ENCODE measurements around the gene FXR2.
A peak's percentile ranks its signal among the peaks of the same experiment; 100 is the strongest.

FXR2 gene

DNA sequence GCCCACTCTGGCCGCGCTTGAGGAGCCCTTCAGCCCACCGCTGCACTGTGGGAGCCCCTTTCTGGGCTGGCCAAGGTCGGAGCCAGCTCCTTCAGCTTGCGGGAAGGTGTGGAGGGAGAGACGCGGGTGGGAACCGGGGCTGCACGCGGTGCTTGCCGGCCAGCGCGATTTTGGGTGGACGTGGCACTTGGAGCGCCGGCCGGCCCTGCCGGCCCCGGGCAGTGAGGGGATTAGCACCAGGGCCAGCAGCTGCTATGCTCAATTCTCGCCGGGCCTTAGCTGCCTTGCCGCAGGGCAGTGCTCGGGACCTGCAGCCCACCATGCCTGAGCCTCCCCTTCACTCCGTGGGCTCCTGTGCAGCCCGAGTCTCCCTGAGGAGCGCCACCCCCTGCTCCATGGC, 26.1 kb upstream of the FXR2 start:
- no peak overlapping the region for H3K4me3 ChIP-seq (replicated peaks; ENCODE audit: low read depth, low read length)
- TF ChIP-seq, protein P1, sequence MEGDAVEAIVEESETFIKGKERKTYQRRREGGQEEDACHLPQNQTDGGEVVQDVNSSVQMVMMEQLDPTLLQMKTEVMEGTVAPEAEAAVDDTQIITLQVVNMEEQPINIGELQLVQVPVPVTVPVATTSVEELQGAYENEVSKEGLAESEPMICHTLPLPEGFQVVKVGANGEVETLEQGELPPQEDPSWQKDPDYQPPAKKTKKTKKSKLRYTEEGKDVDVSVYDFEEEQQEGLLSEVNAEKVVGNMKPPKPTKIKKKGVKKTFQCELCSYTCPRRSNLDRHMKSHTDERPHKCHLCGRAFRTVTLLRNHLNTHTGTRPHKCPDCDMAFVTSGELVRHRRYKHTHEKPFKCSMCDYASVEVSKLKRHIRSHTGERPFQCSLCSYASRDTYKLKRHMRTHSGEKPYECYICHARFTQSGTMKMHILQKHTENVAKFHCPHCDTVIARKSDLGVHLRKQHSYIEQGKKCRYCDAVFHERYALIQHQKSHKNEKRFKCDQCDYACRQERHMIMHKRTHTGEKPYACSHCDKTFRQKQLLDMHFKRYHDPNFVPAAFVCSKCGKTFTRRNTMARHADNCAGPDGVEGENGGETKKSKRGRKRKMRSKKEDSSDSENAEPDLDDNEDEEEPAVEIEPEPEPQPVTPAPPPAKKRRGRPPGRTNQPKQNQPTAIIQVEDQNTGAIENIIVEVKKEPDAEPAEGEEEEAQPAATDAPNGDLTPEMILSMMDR (IDR thresholded peaks at IDR 0.05; ENCODE audit: low read length, missing control alignments) = no peak
- no peak for DNase-seq (ENCODE audit: low read depth)

DNA sequence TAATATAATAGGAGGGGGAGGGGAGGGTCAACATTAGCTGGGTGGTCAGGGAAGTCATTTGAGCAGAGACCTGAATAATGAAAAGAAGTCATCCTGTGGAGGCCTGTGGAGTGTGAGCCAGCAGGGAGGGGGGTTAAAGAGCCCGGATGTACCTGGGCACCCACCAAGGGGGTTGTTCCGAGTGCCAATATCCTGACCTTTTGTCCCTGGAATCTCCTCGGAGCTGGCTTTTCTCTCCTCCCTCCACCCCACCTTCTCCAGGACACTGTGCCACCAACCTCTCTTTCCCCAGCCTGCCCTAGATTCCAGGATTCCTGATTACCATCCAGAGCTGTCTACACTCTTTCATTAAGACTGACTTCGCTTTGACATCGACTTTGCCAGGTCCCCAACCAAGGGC, 21.5 kb upstream of the FXR2 start:
- TF ChIP-seq, protein P1 (IDR thresholded peaks at IDR 0.05; ENCODE audit: low read length, missing control alignments) = no peak
- no peak overlapping the region for H3K4me3 ChIP-seq (replicated peaks; ENCODE audit: low read depth, low read length)
- no peak for DNase-seq (ENCODE audit: low read depth)

DNA sequence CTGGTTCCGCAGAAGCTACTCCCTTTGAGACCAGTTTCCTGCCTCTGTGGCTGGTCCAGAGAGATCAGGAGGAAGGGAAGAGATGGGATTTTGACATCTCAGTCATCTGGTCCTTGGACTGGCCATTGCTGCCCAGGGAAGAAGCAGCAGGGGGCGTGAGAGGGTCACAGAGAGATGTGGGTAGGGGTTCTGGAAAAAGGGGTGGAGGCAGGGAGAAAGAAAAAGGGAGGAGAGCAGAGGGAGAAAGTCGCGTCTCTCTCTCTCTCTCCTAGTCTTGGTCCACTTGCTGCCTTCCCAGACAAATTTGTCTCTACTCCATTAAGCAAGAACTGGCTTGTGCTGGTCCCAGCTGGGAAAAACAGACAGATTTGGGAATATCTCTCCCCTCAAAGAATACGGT, 19.7 kb upstream of the FXR2 start:
- H3K4me3 ChIP-seq (replicated peaks; ENCODE audit: low read depth, low read length) = no peak overlapping the region
- peak; percentile 64 for DNase-seq (ENCODE audit: low read depth)
- TF ChIP-seq, protein P1 (IDR thresholded peaks at IDR 0.05; ENCODE audit: low read length, missing control alignments) = peak; percentile 77

DNA sequence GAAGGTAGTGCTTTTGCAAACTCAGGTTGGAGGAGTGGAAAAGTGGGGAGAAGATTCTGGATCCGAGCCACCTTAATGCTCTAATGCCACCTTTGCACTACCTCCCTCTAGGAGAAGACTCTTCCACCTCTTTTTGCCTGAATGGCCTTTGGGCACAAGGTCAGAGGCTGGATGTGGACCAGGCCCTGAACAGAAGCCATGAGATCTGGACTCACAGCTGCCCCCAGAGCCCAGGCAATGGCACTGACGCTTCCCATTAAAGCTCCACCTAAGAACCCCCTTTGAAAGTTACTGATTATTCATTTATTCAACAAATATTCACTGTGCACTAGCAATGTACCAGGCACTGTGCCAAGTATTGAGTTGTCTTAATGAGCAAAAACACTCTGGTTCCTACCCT, 18.4 kb upstream of the FXR2 start:
- TF ChIP-seq, protein P1 (IDR thresholded peaks at IDR 0.05; ENCODE audit: low read length, missing control alignments) = no peak
- no peak overlapping the region for H3K4me3 ChIP-seq (replicated peaks; ENCODE audit: low read depth, low read length)
- DNase-seq (ENCODE audit: low read depth) = no peak

DNA sequence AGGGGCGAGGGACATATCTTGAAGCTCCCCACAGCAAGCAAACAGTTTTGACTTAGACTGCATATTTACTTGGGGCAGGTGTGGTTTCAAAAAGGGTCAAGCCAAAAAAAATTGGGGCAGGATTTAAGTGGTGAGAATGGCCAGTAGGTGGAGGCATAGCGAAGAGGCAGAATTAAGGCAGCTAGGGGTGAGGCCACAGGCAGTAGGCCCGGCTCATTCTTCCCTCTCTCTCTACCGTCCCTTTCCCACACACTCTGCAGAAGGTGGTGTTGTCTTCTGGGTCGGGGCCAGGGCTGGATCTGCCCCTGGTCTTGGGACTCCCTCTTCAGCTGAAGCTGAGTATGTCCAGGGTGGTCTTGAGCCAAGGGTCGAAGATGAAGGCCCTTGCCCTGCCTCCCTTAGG, 17.8 kb upstream of the FXR2 start:
- TF ChIP-seq, protein P1 (IDR thresholded peaks at IDR 0.05; ENCODE audit: low read length, missing control alignments) = peak; percentile 70
- peak; percentile 73 for DNase-seq (ENCODE audit: low read depth)
- no peak overlapping the region for H3K4me3 ChIP-seq (replicated peaks; ENCODE audit: low read depth, low read length)

DNA sequence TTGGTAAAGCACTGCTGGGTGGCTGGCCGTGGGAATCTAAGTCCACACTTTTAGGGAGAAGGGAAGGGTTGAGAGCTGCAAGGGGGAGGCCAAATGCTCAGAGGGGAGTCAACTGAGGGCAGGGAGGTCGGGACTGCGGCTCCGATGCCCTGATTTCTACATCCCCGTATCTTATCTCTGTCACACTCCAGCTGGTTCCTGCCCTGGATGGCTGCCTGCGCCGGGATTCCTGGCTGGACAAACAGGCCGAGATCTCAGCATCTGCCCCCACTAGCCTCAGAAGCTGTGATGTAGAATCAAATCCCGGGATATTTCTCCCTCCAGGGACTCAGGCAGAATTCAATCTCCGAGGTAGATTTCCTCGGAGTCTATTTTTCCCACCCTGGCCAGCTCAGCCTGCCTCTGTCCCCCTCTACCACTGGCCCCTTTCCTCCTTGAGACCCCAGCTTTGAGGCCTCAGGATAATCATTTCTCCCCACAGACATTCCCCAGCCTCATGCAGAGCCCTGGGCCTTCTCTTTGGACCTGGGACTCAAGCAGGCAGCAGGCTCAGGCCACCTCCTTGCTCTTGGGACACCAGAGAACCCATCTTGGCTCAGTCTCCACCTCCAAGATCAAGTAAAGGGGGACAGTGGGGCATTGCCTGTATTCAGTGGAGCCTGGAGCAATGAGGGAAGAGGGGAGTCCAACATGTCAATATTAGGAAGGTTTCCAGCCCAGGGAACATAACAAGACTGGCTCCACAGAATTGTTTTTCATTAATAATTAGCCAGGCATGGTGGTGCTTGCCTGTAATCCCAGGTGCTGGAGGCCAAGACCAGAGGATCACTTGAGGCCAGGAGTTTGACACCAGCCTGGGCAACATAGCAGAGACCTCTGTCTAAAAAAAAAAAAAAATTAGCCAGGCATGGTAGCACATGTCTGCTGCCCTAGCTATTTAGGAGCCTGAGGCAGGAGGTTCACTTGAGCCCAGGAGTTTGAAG, 17.0 kb upstream of the FXR2 start:
- TF ChIP-seq, protein P1 (IDR thresholded peaks at IDR 0.05; ENCODE audit: low read length, missing control alignments) = no peak
- H3K4me3 ChIP-seq (replicated peaks; ENCODE audit: low read depth, low read length) = no peak overlapping the region
- no peak for DNase-seq (ENCODE audit: low read depth)
